Measurements from ENCODE around the gene ANKRD40CL. TPM values are rescaled to one million over a fixed set of nuclear protein-coding genes. Genes with fewer than 3 reads are reported as not detected.

ANKRD40CL gene
- polyA plus RNA-seq, 1 of the 3 experiments (the other 2 are of a cell fraction) = not detected

GRCh38 chr17:50816271-50816670, 49.0 kb upstream of the ANKRD40CL start:
- peaks cover 4% of the 10 kb centered on the region; the same call in 1 of the 2 replicates for H3K27me3 ChIP-seq (ENCODE audit: insufficient read depth)
- H3K4me3 ChIP-seq (ENCODE audit: low read depth in 2 of 2, low read length in 1 of 2) = no peak overlapping the region
- H3K36me3 ChIP-seq (replicated peaks in 1 of 2; ENCODE audit: control insufficient read depth in 1 of 2, insufficient read depth in 2 of 2, low read length in 1 of 2) = no peaks in the 10 kb centered on the region
- no peak for DNase-seq
- H3K9me3 ChIP-seq = no peaks in the 10 kb centered on the region
- no peak overlapping the region for H2AFZ ChIP-seq (ENCODE audit: low read depth)
- no peaks in the 10 kb centered on the region; a peak in 1 of 4 replicates for H3K4me1 ChIP-seq (ENCODE audit: control insufficient read depth in 1 of 2, insufficient read depth in 2 of 2, low read depth in 1 of 2, low read length in 1 of 2)
- ChIA-PET POLR2A (no interaction called here), CTCF (interaction anchor here (0.7 to 8.3 kb wide), 18 partner anchors 9 to 337 kb away, joined by 3 to 71 read pairs (median 5); partner anchors contain the start of genes NME1 and WFIKKN2)
- H3K27ac ChIP-seq (ENCODE audit: low read depth in 2 of 2, low read length in 1 of 2) = no peak overlapping the region
- no peak overlapping the region for H3K9ac ChIP-seq
- H3K4me2 ChIP-seq = no peak overlapping the region
- H3K79me2 ChIP-seq (ENCODE audit: insufficient read depth) = no peaks in the 10 kb centered on the region
- H4K20me1 ChIP-seq (ENCODE audit: insufficient read depth) = no peaks in the 10 kb centered on the region
- 48% methylated on average over 5 of the region's 5 CpGs for WGBS (ENCODE audit: low lambda C conversion rate)
- no peaks in the 10 kb centered on the region for H3K9me2 ChIP-seq
- TF ChIP-seq RXRA (IDR thresholded peaks at IDR 0.05; ENCODE audit: borderline replicate concordance, low read depth) (no peak), GATA2 (CRISPR knock-in tag; IDR thresholded peaks at IDR 0.05) (no peak), ELF1 (IDR thresholded peaks at IDR 0.05) (no peak), RCOR1 (IDR thresholded peaks at IDR 0.05; ENCODE audit: low read length) (no peak), TEAD4 (IDR thresholded peaks at IDR 0.05; ENCODE audit: borderline replicate concordance, insufficient read depth) (no peak), NFIC (IDR thresholded peaks at IDR 0.05; ENCODE audit: borderline replicate concordance) (no peak), ZBTB33 (IDR thresholded peaks at IDR 0.05; ENCODE audit: borderline replicate concordance, low read depth) (no peak), SIN3A (IDR thresholded peaks at IDR 0.05; ENCODE audit: borderline replicate concordance, low read depth, low read length) (no peak), MAX (IDR thresholded peaks at IDR 0.05; ENCODE audit: low read depth) (no peak), REST (IDR thresholded peaks at IDR 0.05; ENCODE audit: low read depth, low read length) (no peak), USF1 (IDR thresholded peaks at IDR 0.05; ENCODE audit: borderline replicate concordance, low read depth) (no peak), PBX3 (IDR thresholded peaks at IDR 0.05) (no peak)
- H3F3A ChIP-seq (replicated peaks; ENCODE audit: insufficient read depth) = no peaks in the 10 kb centered on the region
